ENCODE results near the gene PLCB2. TPM values are rescaled to one million over a fixed set of nuclear protein-coding genes. Genes with fewer than 3 reads are reported as not detected.

Gene PLCB2
- total RNA-seq, 1 experiment from 2014 or later, result 7.4 TPM

- Histone ChIP-seq H2BK120ac (ENCODE audit: low read depth, low read length, poor library complexity, severe bottlenecking) (no peak overlapping the region), H3K27ac (ENCODE audit: insufficient read length, low read depth, low read length) (no peak overlapping the region), H2BK12ac (ENCODE audit: insufficient read length, low read depth, low read length) (no peak overlapping the region), H3K79me2 (ENCODE audit: insufficient read depth, low read length) (no peaks in the 10 kb centered on the region), H3K4ac (ENCODE audit: low read depth, low read length) (no peak overlapping the region), H3K23ac (ENCODE audit: insufficient read length, low read depth, low read length) (no peak overlapping the region), H4K91ac (ENCODE audit: insufficient read length, low read depth, low read length) (no peak overlapping the region), H2BK5ac (ENCODE audit: insufficient read length, low read length) (no peak overlapping the region), H4K8ac (replicated peaks; ENCODE audit: insufficient read length, low read depth, low read length) (no peak overlapping the region), H3K14ac (ENCODE audit: insufficient read depth, low read length) (no peak overlapping the region), H2BK20ac (ENCODE audit: low read depth, low read length, poor library complexity, severe bottlenecking) (no peak overlapping the region), H4K20me1 (ENCODE audit: control insufficient read depth, insufficient read depth, insufficient read length) (no peaks in the 10 kb centered on the region), H3K56ac (ENCODE audit: insufficient read length, low read depth, low read length) (no peak overlapping the region), H4K5ac (ENCODE audit: insufficient read length, low read depth, low read length) (no peak overlapping the region), H2BK15ac (ENCODE audit: low read depth, low read length) (no peak overlapping the region), H3K79me1 (ENCODE audit: insufficient read depth, low read depth, low read length, poor library complexity, severe bottlenecking) (no peaks in the 10 kb centered on the region), H2AK5ac (ENCODE audit: insufficient read length, low read length) (no peak overlapping the region), H2AFZ (ENCODE audit: low read length) (no peak overlapping the region), H3K9me3 (ENCODE audit: control insufficient read depth, low read depth, low read length) (no peaks in the 10 kb centered on the region), H3K23me2 (ENCODE audit: insufficient read length, low read depth, low read length, poor library complexity, severe bottlenecking) (no peaks in the 10 kb centered on the region), H3K9ac (ENCODE audit: extremely low read depth, insufficient read length, low read length) (no peak overlapping the region), H3K4me2 (ENCODE audit: insufficient read depth, insufficient read length, low read length) (no peak overlapping the region), H3K18ac (ENCODE audit: insufficient read length, low read depth, low read length) (no peak overlapping the region), H3T11ph (ENCODE audit: low read length) (no peak overlapping the region), H3K4me1 (ENCODE audit: insufficient read depth, low read length) (peaks cover 4% of the 10 kb centered on the region; the same call in 1 of the 2 replicates), H3K27me3 (ENCODE audit: insufficient read depth, low read length) (peaks cover 4% of the 10 kb centered on the region; the same call in 1 of the 2 replicates)
- peak; percentile 19; the same call in 1 of the 3 replicates for TF ChIP-seq CTCF (conservative IDR thresholded peaks at IDR 0.05)
- Mint-ChIP-seq H3K4me3 (peak overlapping the region in 1 of 2 experiments; percentile 32; a peak in 1 of 5 replicates), H3K4me1 (peaks cover 17 to 19% of the 10 kb centered on the region in 2 experiments), H3K36me3 (ENCODE audit: insufficient read depth in 1 of 3, low read depth in 3 of 3) (peaks cover 0 to 3% (median 2%) of the 10 kb centered on the region in 3 experiments; a peak in 2 of 7 replicates), H3K27me3 (ENCODE audit: low read depth) (peaks cover 13% of the 10 kb centered on the region), H3K9me3 (no peaks in the 10 kb centered on the region; a peak in 1 of 5 replicates), H3K27ac (0 out of 7 replicates have a peak overlapping the region, but pooled peaks of 1 of the 3 experiments have one; percentile 12)
- WGBS (ENCODE audit: extremely low coverage, insufficient read length, low lambda C conversion rate), result no CpG with 5 or more reads among the region's 8 CpGs
- DNase-seq, result peak; percentile 66
Observed at GRCh38 chr15:40258544-40258943, 49.2 kb downstream of the PLCB2 start.

Data from H9 (cell line).